WERI-Rb-1 (cell line): ENCODE results near the gene CTIF.

Experiments used
- DNase-seq: peaks from one replicate; pipeline ENCODE4 v3.0.0-alpha.2; 2020
- H3K27ac ChIP-seq: fragments of 250-450 bp; sonication (Bioruptor Pico); 2 replicates; pipeline ENCODE4 v1.5.1; 2020; ENCODE audit warnings: mild to moderate bottlenecking, moderate library complexity
- H3K27me3 ChIP-seq: fragments of 250-450 bp; sonication (Bioruptor Pico); 2 replicates; pipeline ENCODE4 v1.5.1; 2021; ENCODE audit warnings: mild to moderate bottlenecking, low read depth, moderate library complexity; ENCODE audit not compliant: insufficient read depth, severe bottlenecking
- H3K36me3 ChIP-seq: fragments of 250-450 bp; sonication (Bioruptor Pico); 2 replicates; pipeline ENCODE4 v1.5.1; 2020; ENCODE audit warnings: mild to moderate bottlenecking, moderate library complexity
- H3K4me3 ChIP-seq: 2 replicates; pipeline ENCODE4 v1.5.1; 2011; ENCODE audit warnings: low read depth, mild to moderate bottlenecking, control low read depth, low read length
- H3K9me3 ChIP-seq: fragments of 250-450 bp; sonication (Bioruptor Pico); 2 replicates; pipeline ENCODE4 v1.5.1; 2021; ENCODE audit warnings: mild to moderate bottlenecking, moderate library complexity; ENCODE audit not compliant: severe bottlenecking
- CTCF ChIP-seq: IDR thresholded peaks from 2 replicates; pipeline ENCODE4 v1.5.1; 2011; ENCODE audit warnings: low read depth, mild to moderate bottlenecking, control low read depth, inconsistent platforms, low read length

Gene CTIF

GRCh38 chr18:48910972-48911545, 372.2 kb downstream of the CTIF start:
- TF ChIP-seq CTCF, result no peak
- no peaks in the 10 kb centered on the region for H3K27me3 ChIP-seq
- H3K4me3 ChIP-seq, result no peak overlapping the region
- no peak for DNase-seq
- no peaks in the 10 kb centered on the region for H3K9me3 ChIP-seq
- no peak overlapping the region for H3K27ac ChIP-seq
- H3K36me3 ChIP-seq, result no peaks in the 10 kb centered on the region
